ENCODE data around the gene NTM.

Gene NTM

DNA sequence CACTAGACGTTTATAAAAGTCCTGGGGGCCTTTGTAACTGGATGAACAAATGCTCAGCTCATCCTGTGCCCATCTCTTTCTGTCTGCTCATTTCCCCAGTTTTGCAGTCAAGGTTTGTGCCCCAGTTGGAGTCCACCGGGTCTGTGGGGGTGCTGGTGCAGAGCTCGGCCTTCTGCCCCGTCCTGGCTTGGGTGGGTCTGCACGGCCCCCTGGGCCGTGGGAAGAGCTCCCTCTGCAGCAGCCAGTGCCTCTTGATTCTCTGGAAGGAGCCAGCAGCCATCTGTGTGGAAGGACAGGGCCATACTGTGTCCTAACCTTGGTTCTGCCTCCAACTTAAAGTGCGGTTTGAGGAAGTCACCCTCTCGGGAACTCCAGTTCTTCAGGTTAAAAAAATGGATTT, 140.2 kb downstream of the NTM start:
- TF ChIP-seq, protein P1, sequence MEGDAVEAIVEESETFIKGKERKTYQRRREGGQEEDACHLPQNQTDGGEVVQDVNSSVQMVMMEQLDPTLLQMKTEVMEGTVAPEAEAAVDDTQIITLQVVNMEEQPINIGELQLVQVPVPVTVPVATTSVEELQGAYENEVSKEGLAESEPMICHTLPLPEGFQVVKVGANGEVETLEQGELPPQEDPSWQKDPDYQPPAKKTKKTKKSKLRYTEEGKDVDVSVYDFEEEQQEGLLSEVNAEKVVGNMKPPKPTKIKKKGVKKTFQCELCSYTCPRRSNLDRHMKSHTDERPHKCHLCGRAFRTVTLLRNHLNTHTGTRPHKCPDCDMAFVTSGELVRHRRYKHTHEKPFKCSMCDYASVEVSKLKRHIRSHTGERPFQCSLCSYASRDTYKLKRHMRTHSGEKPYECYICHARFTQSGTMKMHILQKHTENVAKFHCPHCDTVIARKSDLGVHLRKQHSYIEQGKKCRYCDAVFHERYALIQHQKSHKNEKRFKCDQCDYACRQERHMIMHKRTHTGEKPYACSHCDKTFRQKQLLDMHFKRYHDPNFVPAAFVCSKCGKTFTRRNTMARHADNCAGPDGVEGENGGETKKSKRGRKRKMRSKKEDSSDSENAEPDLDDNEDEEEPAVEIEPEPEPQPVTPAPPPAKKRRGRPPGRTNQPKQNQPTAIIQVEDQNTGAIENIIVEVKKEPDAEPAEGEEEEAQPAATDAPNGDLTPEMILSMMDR (IDR thresholded peaks at IDR 0.05; ENCODE audit: extremely low read depth, missing control alignments), result no peak
- DNase-seq (ENCODE audit: low spot score), result no peak

DNA sequence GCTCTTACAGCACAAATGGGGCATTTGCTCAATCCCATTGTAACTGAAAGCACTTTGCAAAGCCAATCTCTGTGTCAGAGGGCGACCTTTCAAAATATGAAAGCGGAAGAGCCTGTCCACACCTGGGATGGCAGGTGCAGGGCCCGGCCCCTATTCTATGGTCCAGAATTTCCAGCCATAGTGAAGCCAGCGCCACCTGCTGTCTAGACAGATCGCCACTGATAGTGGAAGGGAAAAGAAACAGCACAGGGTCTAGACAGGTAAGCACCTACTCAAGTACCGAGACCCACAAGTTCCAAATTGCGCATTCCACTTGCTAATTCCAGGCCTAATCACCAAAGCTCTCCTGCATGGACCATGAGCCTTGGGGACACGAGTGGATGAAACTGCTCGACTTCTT, 141.4 kb downstream of the NTM start:
- peak; percentile 32 for DNase-seq (ENCODE audit: low spot score)
- TF ChIP-seq, protein P1 (IDR thresholded peaks at IDR 0.05; ENCODE audit: extremely low read depth, missing control alignments), result peak; percentile 41

DNA sequence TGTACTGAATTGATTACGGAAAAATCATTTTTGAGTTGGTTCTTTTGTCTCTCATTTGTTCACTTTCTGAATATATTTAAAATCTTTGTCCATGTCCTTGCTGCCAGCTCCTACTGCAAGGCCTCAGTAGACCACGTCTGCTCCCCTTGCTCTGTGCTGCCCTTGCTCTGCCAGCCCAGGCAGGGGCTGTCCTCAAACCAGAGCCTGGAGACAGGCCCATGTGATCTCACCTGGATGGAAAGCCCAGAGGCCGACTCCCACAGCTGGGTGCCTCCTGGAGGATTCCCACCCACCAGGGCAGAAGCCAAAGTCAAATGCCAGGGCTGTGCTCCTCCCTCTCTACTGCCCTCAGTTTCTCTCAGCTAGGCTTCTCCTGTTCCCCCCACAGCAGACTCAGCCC, 141.8 kb downstream of the NTM start:
- TF ChIP-seq, protein P1 (IDR thresholded peaks at IDR 0.05; ENCODE audit: extremely low read depth, missing control alignments), result no peak

DNA sequence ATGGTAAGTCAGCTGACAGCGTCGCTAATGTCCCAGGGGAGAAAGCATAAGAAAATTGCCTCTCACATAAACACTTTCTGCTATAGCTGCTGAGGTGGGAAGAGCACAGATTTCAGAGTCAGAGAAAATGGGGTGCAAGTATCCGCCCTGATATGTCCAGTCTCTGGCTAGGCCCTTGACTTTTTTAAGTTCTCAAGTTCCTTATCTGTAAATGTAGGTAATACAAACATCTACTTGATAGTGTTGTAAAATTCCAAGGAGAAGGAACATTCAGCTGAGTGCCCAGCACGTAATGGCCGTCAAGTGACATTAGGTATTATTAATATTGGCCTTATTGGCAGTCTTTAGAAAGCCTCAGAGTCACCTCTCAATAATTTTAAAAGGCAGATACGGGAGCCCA, 143.6 kb downstream of the NTM start:
- no peak for DNase-seq (ENCODE audit: low spot score)
- TF ChIP-seq, protein P1 (IDR thresholded peaks at IDR 0.05; ENCODE audit: extremely low read depth, missing control alignments), result no peak

More for the DNA sequence above, 141.8 kb downstream of the NTM start:
- no peak for DNase-seq (ENCODE audit: low spot score)

DNA sequence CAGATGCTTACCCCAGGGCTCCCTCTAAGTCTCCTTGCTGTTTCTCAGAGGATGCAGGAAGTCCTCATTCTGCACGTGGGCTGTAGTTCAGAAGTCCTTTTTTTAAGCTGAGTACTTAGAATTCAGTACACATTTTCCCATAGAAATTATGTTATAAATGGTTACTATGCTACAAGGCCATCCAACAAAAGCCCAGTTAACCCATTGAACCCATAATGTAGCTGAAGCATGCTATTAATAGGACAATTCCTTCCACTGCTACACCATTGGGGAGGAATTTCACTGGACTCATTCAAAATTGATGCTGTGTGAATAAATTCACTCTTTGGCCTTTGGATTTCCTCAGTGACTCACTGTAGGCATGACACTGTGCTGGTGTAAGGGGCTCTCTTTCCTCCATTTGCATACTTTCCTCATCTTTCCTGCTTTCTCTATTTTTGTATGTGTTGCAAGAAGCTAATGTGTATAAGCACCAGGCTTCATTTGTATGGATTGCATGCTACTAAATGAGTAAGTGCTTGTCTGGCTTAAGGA, 148.0 kb downstream of the NTM start:
- TF ChIP-seq, protein P1 (IDR thresholded peaks at IDR 0.05; ENCODE audit: extremely low read depth, missing control alignments), result no peak
- DNase-seq (ENCODE audit: low spot score), result no peak

DNA sequence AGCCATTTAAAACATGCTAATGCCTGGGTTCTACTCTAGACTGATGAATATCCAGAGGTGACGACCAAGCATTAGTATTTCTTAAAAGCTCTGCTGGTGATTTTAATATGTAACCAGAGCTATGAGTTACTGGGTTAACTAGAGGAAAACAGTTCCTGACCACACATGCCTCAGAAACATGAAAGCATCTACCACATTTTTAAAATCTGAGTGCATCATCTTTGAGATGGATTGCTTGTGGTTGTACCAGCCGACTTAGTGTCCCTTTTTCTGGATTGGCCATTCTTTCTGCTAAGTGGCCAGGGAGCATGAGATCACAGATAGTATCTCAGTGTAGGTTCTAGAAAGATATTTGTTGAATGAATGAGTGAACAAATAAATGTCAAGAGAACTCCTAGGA, 152.4 kb downstream of the NTM start:
- DNase-seq (ENCODE audit: low spot score), result no peak
- TF ChIP-seq, protein P1 (IDR thresholded peaks at IDR 0.05; ENCODE audit: extremely low read depth, missing control alignments), result no peak

DNA sequence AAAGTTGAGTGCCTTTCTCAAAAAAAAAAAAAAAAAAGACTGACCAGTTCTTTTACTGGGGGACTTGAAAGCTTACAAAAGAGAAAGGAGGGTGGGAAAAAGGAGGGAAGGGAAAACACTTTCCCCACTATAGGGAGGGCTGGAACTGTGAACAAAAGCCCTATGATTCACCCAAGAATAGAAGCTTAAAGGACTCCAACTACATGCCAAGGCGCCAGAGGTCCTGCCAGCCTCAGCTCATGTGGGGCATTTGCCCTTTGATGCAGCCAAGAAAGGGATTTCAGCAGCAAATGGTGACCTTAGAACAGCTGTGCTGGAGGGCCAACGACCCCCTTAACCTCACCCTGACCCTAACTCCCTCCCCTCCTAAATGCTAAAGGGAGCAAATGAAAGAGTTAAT, 160.0 kb downstream of the NTM start:
- DNase-seq (ENCODE audit: low spot score), result no peak
- TF ChIP-seq, protein P1 (IDR thresholded peaks at IDR 0.05; ENCODE audit: extremely low read depth, missing control alignments), result no peak
